Liver (tissue), 9 donors: ENCODE measurements around the gene ASXL1. TPM values are rescaled to one million over a fixed set of nuclear protein-coding genes. Genes with fewer than 3 reads are reported as not detected.

Experiments used
- DNase-seq: peaks from one replicate; pipeline ENCODE4 v3.0.0-alpha.2; 2017; ENCODE audit warnings: low spot score
- H3K27ac ChIP-seq, 2 donors: one replicate each; pipeline ENCODE4 v1.7.0; 2013; ENCODE audit warnings: inconsistent platforms in 2 of 2, low read length in 2 of 2, control low read depth in 1 of 2, low read depth in 1 of 2, mild to moderate bottlenecking in 1 of 2
- H3K27me3 ChIP-seq, 4 donors: one replicate each; pipeline versions ENCODE4 v1.6.1 to v1.7.0; 2013; ENCODE audit warnings: low read length in 3 of 4, inconsistent platforms in 1 of 4, mild to moderate bottlenecking in 1 of 4, moderate library complexity in 1 of 4; ENCODE audit not compliant: control insufficient read depth in 4 of 4, insufficient read depth in 4 of 4
- H3K36me3 ChIP-seq, 4 donors: one replicate each; pipeline versions ENCODE4 v1.6.1 to v1.7.0; 2013; ENCODE audit warnings: low read length in 3 of 4, mild to moderate bottlenecking in 3 of 4, low read depth in 1 of 4, moderate library complexity in 1 of 4; ENCODE audit not compliant: control insufficient read depth in 4 of 4, insufficient read depth in 3 of 4
- H3K4me1 ChIP-seq, 4 donors: one replicate each; pipeline versions ENCODE4 v1.6.1 to v1.7.0; 2013; ENCODE audit warnings: low read length in 3 of 4, mild to moderate bottlenecking in 3 of 4, moderate library complexity in 1 of 4; ENCODE audit not compliant: control insufficient read depth in 4 of 4, insufficient read depth in 4 of 4
- H3K4me3 ChIP-seq, 3 donors: one replicate each; pipeline versions ENCODE4 v1.6.1 to v1.7.0; 2013; ENCODE audit warnings: low read length in 3 of 3, control low read depth in 1 of 3, low read depth in 1 of 3, mild to moderate bottlenecking in 1 of 3
- H3K9ac ChIP-seq, 2 donors: one replicate each; pipeline ENCODE4 v1.7.0; 2013; ENCODE audit warnings: low read length in 2 of 2, mild to moderate bottlenecking in 2 of 2, moderate library complexity in 2 of 2, control low read depth in 1 of 2, low read depth in 1 of 2
- H3K9me3 ChIP-seq, 4 donors: one replicate each; pipeline versions ENCODE4 v1.6.1 to v1.7.0; 2013; ENCODE audit warnings: low read length in 3 of 4; ENCODE audit not compliant: control insufficient read depth in 4 of 4
- EGR1 ChIP-seq, 2 donors: IDR thresholded peaks; 2 replicates each; pipeline ENCODE4 v1.6.1; 2016 to 2018; ENCODE audit warnings: antibody characterized with exemption in 2 of 2, low read depth in 2 of 2
- FOXA1 ChIP-seq: IDR thresholded peaks from 2 replicates; pipeline ENCODE4 v1.6.1; 2016; ENCODE audit warnings: antibody characterized with exemption
- FOXA2 ChIP-seq: IDR thresholded peaks from 2 replicates; pipeline ENCODE4 v1.6.1; 2016; ENCODE audit warnings: antibody characterized with exemption
- GABPA ChIP-seq, 2 donors: IDR thresholded peaks in 1 of 2; conservative IDR thresholded peaks in 1 of 2; 2 replicates each; pipeline ENCODE4 v1.6.1; 2016; ENCODE audit warnings: antibody characterized with exemption in 2 of 2, mild to moderate bottlenecking in 1 of 2, moderate library complexity in 1 of 2
- HNF4A ChIP-seq, 2 donors: conservative IDR thresholded peaks; 2 replicates each; pipeline ENCODE4 v1.6.1; 2016; ENCODE audit warnings: antibody characterized with exemption in 2 of 2, mild to moderate bottlenecking in 2 of 2
- HNF4G ChIP-seq: IDR thresholded peaks from 2 replicates; pipeline ENCODE4 v1.6.1; 2016; ENCODE audit warnings: antibody characterized with exemption
- JUND ChIP-seq, 2 donors: IDR thresholded peaks; 2 replicates each; pipeline ENCODE4 v1.6.1; 2016; ENCODE audit warnings: antibody characterized with exemption in 2 of 2
- NR2F2 ChIP-seq: IDR thresholded peaks from 2 replicates; pipeline ENCODE4 v1.6.1; 2016; ENCODE audit warnings: antibody characterized with exemption
- RAD21 ChIP-seq, 2 donors: IDR thresholded peaks; 2 replicates each; pipeline ENCODE4 v1.6.1; 2016; ENCODE audit warnings: antibody characterized with exemption in 2 of 2, mild to moderate bottlenecking in 2 of 2
- RXRA ChIP-seq, 2 donors: IDR thresholded peaks; 2 replicates each; pipeline ENCODE4 v1.6.1; 2017 to 2018; ENCODE audit warnings: antibody characterized with exemption in 2 of 2, mild to moderate bottlenecking in 1 of 2
- SP1 ChIP-seq: IDR thresholded peaks from 2 replicates; pipeline ENCODE4 v1.6.1; 2018; ENCODE audit warnings: antibody characterized with exemption, mild to moderate bottlenecking
- TAF1 ChIP-seq: conservative IDR thresholded peaks from 2 replicates; pipeline ENCODE4 v1.6.1; 2016; ENCODE audit warnings: antibody characterized with exemption, mild to moderate bottlenecking
- YY1 ChIP-seq: IDR thresholded peaks from 2 replicates; pipeline ENCODE4 v1.6.1; 2016; ENCODE audit warnings: antibody characterized with exemption, mild to moderate bottlenecking
- WGBS: extraction: QIAGEN DNeasy Blood & Tissue Kit; methylation state at CpG from one replicate; pipeline ENCODE4 v1.1.7; 2013; 5-methylcytosine and 5-hydroxymethylcytosine counted together
- polyA plus RNA-seq, 2 donors: library from polyadenylated mRNA; stranded (reverse) in 1 of 2; unstranded in 1 of 2; fragments of 200-250 nt in 1 of 2; fragments of >200 nt in 1 of 2; fragmentation: Nextera tagmentation in 1 of 2; extraction: Ambion mirVana in 1 of 2; gene quantifications; one replicate each; pipeline versions ENCODE4 v1.2.1 to v1.2.3, GENCODE V29; 2013 to 2015
- total RNA-seq, 2 donors: library from RNA; depleted of rRNA; stranded (reverse); fragments of >200 nt; gene quantifications; one replicate each; pipeline ENCODE4 v1.2.3, GENCODE V29; 2014
- TF ChIP-seq, protein P1 (sequence below): IDR thresholded peaks from 2 replicates; pipeline ENCODE4 v1.6.1; 2016; ENCODE audit warnings: antibody characterized with exemption
- TF ChIP-seq, protein P2 (sequence below): IDR thresholded peaks from 2 replicates; pipeline ENCODE4 v1.6.1; 2016; ENCODE audit warnings: antibody characterized with exemption
- TF ChIP-seq, protein P3 (sequence below): fragments of 150-350 bp; IDR thresholded peaks from 2 replicates; pipeline ENCODE4 v1.5.1; 2017; ENCODE audit warnings: improper control_type of control experiment, low read depth, low read length; ENCODE audit not compliant: missing input control
- TF ChIP-seq, protein P4 (sequence below): IDR thresholded peaks from 2 replicates; pipeline ENCODE4 v1.6.1; 2016; ENCODE audit warnings: antibody characterized with exemption
- TF ChIP-seq, protein P5 (sequence below): IDR thresholded peaks from 2 replicates; pipeline ENCODE4 v1.6.1; 2016; ENCODE audit warnings: antibody characterized with exemption, mild to moderate bottlenecking
- donor health status: healthy.
- donor health status: healthy.
- donor health status: healthy.
- donor health status: healthy.
- donor health status: healthy.

Gene ASXL1
- total and polyA plus RNA-seq, 4 donors, result 13.4 to 61.3 (median 24.5) TPM

- Histone ChIP-seq H3K9me3 (no peaks in the 10 kb centered on the region), H3K27me3 (no peaks in the 10 kb centered on the region), H3K36me3 (peaks cover 2 to 12% (median 10%) of the 10 kb centered on the region in 4 donors), H3K9ac (no peak overlapping the region), H3K4me3 (no peak overlapping the region), H3K27ac (peak overlapping the region in 1 of 2 donors; percentile 25), H3K4me1 (peaks cover 0 to 21% (median 4%) of the 10 kb centered on the region in 4 donors)
- 68% methylated on average over 3 of the region's 3 CpGs for WGBS
- TF ChIP-seq HNF4G (no peak), JUND (IDR thresholded peaks at IDR 0.05) (peak in 1 of 2 donors; percentile 24)
- no peak for DNase-seq
Measured at GRCh38 chr20:32332614-32333013, 25.5 kb upstream of the ASXL1 start.

- Histone ChIP-seq H3K27me3 (no peaks in the 10 kb centered on the region), H3K9ac (no peak overlapping the region), H3K27ac (no peak overlapping the region), H3K4me1 (peaks cover 0 to 21% (median 4%) of the 10 kb centered on the region in 4 donors), H3K9me3 (no peaks in the 10 kb centered on the region), H3K36me3 (peaks cover 2 to 12% (median 10%) of the 10 kb centered on the region in 4 donors), H3K4me3 (no peak overlapping the region)
- 83% methylated on average over 12 of the region's 12 CpGs for WGBS
- no peak for DNase-seq
- TF ChIP-seq GABPA (IDR thresholded peaks at IDR 0.05 in 1 of 2, conservative IDR thresholded peaks at IDR 0.05 in 1 of 2), result no peak
- TF ChIP-seq, protein P1, sequence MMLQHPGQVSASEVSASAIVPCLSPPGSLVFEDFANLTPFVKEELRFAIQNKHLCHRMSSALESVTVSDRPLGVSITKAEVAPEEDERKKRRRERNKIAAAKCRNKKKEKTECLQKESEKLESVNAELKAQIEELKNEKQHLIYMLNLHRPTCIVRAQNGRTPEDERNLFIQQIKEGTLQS, result no peak
- TF ChIP-seq NR2F2, result no peak
- TF ChIP-seq RXRA (IDR thresholded peaks at IDR 0.05), result no peak
- TF ChIP-seq, protein P2, sequence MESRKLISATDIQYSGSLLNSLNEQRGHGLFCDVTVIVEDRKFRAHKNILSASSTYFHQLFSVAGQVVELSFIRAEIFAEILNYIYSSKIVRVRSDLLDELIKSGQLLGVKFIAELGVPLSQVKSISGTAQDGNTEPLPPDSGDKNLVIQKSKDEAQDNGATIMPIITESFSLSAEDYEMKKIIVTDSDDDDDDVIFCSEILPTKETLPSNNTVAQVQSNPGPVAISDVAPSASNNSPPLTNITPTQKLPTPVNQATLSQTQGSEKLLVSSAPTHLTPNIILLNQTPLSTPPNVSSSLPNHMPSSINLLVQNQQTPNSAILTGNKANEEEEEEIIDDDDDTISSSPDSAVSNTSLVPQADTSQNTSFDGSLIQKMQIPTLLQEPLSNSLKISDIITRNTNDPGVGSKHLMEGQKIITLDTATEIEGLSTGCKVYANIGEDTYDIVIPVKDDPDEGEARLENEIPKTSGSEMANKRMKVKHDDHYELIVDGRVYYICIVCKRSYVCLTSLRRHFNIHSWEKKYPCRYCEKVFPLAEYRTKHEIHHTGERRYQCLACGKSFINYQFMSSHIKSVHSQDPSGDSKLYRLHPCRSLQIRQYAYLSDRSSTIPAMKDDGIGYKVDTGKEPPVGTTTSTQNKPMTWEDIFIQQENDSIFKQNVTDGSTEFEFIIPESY, result no peak
- no peak for TF ChIP-seq YY1
- TF ChIP-seq JUND (IDR thresholded peaks at IDR 0.05), result no peak
- TF ChIP-seq EGR1 (IDR thresholded peaks at IDR 0.05; ENCODE audit: low read depth in 2 of 2), result no peak
- TF ChIP-seq, protein P3, sequence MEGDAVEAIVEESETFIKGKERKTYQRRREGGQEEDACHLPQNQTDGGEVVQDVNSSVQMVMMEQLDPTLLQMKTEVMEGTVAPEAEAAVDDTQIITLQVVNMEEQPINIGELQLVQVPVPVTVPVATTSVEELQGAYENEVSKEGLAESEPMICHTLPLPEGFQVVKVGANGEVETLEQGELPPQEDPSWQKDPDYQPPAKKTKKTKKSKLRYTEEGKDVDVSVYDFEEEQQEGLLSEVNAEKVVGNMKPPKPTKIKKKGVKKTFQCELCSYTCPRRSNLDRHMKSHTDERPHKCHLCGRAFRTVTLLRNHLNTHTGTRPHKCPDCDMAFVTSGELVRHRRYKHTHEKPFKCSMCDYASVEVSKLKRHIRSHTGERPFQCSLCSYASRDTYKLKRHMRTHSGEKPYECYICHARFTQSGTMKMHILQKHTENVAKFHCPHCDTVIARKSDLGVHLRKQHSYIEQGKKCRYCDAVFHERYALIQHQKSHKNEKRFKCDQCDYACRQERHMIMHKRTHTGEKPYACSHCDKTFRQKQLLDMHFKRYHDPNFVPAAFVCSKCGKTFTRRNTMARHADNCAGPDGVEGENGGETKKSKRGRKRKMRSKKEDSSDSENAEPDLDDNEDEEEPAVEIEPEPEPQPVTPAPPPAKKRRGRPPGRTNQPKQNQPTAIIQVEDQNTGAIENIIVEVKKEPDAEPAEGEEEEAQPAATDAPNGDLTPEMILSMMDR, result no peak
- TF ChIP-seq TAF1, result no peak
- TF ChIP-seq, protein P4, sequence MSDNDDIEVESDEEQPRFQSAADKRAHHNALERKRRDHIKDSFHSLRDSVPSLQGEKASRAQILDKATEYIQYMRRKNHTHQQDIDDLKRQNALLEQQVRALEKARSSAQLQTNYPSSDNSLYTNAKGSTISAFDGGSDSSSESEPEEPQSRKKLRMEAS, result no peak
- TF ChIP-seq FOXA1, result no peak
- TF ChIP-seq FOXA2, result no peak
- TF ChIP-seq, protein P5, sequence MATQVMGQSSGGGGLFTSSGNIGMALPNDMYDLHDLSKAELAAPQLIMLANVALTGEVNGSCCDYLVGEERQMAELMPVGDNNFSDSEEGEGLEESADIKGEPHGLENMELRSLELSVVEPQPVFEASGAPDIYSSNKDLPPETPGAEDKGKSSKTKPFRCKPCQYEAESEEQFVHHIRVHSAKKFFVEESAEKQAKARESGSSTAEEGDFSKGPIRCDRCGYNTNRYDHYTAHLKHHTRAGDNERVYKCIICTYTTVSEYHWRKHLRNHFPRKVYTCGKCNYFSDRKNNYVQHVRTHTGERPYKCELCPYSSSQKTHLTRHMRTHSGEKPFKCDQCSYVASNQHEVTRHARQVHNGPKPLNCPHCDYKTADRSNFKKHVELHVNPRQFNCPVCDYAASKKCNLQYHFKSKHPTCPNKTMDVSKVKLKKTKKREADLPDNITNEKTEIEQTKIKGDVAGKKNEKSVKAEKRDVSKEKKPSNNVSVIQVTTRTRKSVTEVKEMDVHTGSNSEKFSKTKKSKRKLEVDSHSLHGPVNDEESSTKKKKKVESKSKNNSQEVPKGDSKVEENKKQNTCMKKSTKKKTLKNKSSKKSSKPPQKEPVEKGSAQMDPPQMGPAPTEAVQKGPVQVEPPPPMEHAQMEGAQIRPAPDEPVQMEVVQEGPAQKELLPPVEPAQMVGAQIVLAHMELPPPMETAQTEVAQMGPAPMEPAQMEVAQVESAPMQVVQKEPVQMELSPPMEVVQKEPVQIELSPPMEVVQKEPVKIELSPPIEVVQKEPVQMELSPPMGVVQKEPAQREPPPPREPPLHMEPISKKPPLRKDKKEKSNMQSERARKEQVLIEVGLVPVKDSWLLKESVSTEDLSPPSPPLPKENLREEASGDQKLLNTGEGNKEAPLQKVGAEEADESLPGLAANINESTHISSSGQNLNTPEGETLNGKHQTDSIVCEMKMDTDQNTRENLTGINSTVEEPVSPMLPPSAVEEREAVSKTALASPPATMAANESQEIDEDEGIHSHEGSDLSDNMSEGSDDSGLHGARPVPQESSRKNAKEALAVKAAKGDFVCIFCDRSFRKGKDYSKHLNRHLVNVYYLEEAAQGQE, result no peak
- no peak for TF ChIP-seq SP1
- TF ChIP-seq HNF4A (conservative IDR thresholded peaks at IDR 0.05), result no peak
- no peak for TF ChIP-seq HNF4G
- TF ChIP-seq RAD21 (IDR thresholded peaks at IDR 0.05), result no peak
Measured at GRCh38 chr20:32333181-32333987, 24.7 kb upstream of the ASXL1 start.
